ENCODE data around the gene AXIN2. TPM values are rescaled to one million over a fixed set of nuclear protein-coding genes. Genes with fewer than 3 reads are reported as not detected.
A peak's percentile ranks its signal among the peaks of the same experiment; 100 is the strongest.

AXIN2 gene
- total and polyA plus RNA-seq, 10 of the 15 experiments (the other 5 are each of a cell fraction or from before 2014, with no cell fraction given), result 0.47 to 7.8 (median 3.1) TPM

DNA sequence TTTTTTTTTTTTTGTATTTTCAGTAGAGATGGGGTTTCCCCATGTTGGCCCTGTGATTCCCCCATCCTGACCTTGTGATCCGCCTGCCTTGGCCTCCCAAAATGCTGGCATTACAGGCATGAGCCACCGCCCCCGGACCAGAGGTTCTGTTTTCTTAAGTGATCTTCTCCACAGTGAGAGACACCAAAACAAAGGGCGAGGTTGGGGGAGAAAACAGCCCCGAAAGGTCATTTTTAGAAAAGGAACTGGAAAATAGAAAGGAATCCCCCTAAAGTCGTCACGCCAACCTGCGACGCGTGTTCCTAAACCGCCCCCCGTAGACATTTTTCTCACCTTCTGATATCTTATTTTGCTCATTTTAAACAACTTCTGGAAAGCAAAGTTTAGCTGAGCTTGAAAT lies 6.1 kb upstream of the AXIN2 start (continued):
- TF ChIP-seq JUNB (IDR thresholded peaks at IDR 0.05) (no peak), RELA (IDR thresholded peaks at IDR 0.05; ENCODE audit: borderline replicate concordance, partially characterized antibody) (peak; percentile 86), NR2C2 (IDR thresholded peaks at IDR 0.05; ENCODE audit: borderline replicate concordance, control insufficient read depth, insufficient read length, low read depth) (no peak), BMI1 (IDR thresholded peaks at IDR 0.05; ENCODE audit: borderline replicate concordance) (0 out of 2 replicates have a peak, but pooled peaks have one; percentile 31), ATF7 (IDR thresholded peaks at IDR 0.05; ENCODE audit: low read depth) (peak; percentile 20; the same call in 1 of the 2 replicates), NFXL1 (IDR thresholded peaks at IDR 0.05; ENCODE audit: borderline replicate concordance) (no peak), MTA2 (IDR thresholded peaks at IDR 0.05; ENCODE audit: low read depth) (peak; percentile 55; the same call in 1 of the 2 replicates), BHLHE40 (IDR thresholded peaks at IDR 0.05; ENCODE audit: borderline replicate concordance in 1 of 2, low read depth in 2 of 2, low read length in 1 of 2) (peak; percentile 41 to 56; a peak in 2 of 4 replicates), ZSCAN29 (IDR thresholded peaks at IDR 0.05) (no peak)
- TF ChIP-seq, protein P1, sequence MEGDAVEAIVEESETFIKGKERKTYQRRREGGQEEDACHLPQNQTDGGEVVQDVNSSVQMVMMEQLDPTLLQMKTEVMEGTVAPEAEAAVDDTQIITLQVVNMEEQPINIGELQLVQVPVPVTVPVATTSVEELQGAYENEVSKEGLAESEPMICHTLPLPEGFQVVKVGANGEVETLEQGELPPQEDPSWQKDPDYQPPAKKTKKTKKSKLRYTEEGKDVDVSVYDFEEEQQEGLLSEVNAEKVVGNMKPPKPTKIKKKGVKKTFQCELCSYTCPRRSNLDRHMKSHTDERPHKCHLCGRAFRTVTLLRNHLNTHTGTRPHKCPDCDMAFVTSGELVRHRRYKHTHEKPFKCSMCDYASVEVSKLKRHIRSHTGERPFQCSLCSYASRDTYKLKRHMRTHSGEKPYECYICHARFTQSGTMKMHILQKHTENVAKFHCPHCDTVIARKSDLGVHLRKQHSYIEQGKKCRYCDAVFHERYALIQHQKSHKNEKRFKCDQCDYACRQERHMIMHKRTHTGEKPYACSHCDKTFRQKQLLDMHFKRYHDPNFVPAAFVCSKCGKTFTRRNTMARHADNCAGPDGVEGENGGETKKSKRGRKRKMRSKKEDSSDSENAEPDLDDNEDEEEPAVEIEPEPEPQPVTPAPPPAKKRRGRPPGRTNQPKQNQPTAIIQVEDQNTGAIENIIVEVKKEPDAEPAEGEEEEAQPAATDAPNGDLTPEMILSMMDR (IDR thresholded peaks at IDR 0.05 in 2 of 3, conservative IDR thresholded peaks at IDR 0.05 in 1 of 3; ENCODE audit: control insufficient read depth in 2 of 3, extremely low read depth in 1 of 3, insufficient read depth in 1 of 3, low read depth in 3 of 3, low read length in 3 of 3), result no peak
- TF ChIP-seq, protein P2, sequence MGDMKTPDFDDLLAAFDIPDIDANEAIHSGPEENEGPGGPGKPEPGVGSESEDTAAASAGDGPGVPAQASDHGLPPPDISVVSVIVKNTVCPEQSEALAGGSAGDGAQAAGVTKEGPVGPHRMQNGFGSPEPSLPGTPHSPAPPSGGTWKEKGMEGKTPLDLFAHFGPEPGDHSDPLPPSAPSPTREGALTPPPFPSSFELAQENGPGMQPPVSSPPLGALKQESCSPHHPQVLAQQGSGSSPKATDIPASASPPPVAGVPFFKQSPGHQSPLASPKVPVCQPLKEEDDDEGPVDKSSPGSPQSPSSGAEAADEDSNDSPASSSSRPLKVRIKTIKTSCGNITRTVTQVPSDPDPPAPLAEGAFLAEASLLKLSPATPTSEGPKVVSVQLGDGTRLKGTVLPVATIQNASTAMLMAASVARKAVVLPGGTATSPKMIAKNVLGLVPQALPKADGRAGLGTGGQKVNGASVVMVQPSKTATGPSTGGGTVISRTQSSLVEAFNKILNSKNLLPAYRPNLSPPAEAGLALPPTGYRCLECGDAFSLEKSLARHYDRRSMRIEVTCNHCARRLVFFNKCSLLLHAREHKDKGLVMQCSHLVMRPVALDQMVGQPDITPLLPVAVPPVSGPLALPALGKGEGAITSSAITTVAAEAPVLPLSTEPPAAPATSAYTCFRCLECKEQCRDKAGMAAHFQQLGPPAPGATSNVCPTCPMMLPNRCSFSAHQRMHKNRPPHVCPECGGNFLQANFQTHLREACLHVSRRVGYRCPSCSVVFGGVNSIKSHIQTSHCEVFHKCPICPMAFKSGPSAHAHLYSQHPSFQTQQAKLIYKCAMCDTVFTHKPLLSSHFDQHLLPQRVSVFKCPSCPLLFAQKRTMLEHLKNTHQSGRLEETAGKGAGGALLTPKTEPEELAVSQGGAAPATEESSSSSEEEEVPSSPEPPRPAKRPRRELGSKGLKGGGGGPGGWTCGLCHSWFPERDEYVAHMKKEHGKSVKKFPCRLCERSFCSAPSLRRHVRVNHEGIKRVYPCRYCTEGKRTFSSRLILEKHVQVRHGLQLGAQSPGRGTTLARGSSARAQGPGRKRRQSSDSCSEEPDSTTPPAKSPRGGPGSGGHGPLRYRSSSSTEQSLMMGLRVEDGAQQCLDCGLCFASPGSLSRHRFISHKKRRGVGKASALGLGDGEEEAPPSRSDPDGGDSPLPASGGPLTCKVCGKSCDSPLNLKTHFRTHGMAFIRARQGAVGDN (IDR thresholded peaks at IDR 0.05), result peak; percentile 75; the same call in 1 of the 2 replicates
